Measurements from ENCODE around the gene GPC6.

GPC6 gene

GRCh38 chr13:94233837-94234236 lies 1007.2 kb downstream of the GPC6 start:
- Histone ChIP-seq H3K4ac (ENCODE audit: low read depth, low read length) (no peak overlapping the region), H3K36me3 (ENCODE audit: control insufficient read depth in 1 of 2, insufficient read depth in 2 of 2, low read length in 2 of 2) (no peaks in the 10 kb centered on the region), H3K27ac (ENCODE audit: low read depth, low read length) (no peak overlapping the region), H3K27me3 (ENCODE audit: insufficient read depth, low read length) (no peaks in the 10 kb centered on the region), H3K18ac (ENCODE audit: low read length) (no peak overlapping the region), H4K91ac (ENCODE audit: low read depth, low read length) (no peak overlapping the region), H3K4me1 (ENCODE audit: control insufficient read depth in 1 of 2, insufficient read depth in 2 of 2, low read length in 2 of 2) (no peaks in the 10 kb centered on the region), H3K4me3 (ENCODE audit: low read depth, low read length) (no peak overlapping the region), H3K79me2 (ENCODE audit: control insufficient read depth, insufficient read depth, low read length, poor library complexity) (no peaks in the 10 kb centered on the region), H2AFZ (ENCODE audit: insufficient read depth, low read length, poor library complexity) (no peak overlapping the region), H3K4me2 (ENCODE audit: low read length) (no peak overlapping the region), H3K9ac (ENCODE audit: low read length) (no peak overlapping the region), H3K9me3 (ENCODE audit: insufficient read depth, low read depth, low read length) (peaks cover 3% of the 10 kb centered on the region), H3K79me1 (ENCODE audit: low read length) (no peaks in the 10 kb centered on the region), H2BK12ac (ENCODE audit: low read length) (no peak overlapping the region), H4K12ac (ENCODE audit: low read depth, low read length) (no peak overlapping the region), H2BK5ac (ENCODE audit: low read depth, low read length, poor library complexity) (no peak overlapping the region), H3K14ac (ENCODE audit: low read length) (no peak overlapping the region), H2BK120ac (ENCODE audit: insufficient read depth, low read length, poor library complexity) (no peak overlapping the region), H2AK5ac (ENCODE audit: low read length) (no peak overlapping the region), H3K23ac (ENCODE audit: low read length) (no peak overlapping the region), H4K8ac (ENCODE audit: low read depth, low read length) (no peak overlapping the region)
- no CpG with 5 or more reads among the region's 4 CpGs for WGBS (ENCODE audit: extremely low coverage, insufficient coverage, insufficient read length)
- DNase-seq, result no peak

- H3K79me1 ChIP-seq (ENCODE audit: low read length), result no peaks in the 10 kb centered on the region
- no peak overlapping the region for H2AFZ ChIP-seq (ENCODE audit: insufficient read depth, low read length, poor library complexity)
- no peak overlapping the region for H3K18ac ChIP-seq (ENCODE audit: low read length)
- H4K8ac ChIP-seq (ENCODE audit: low read depth, low read length), result no peak overlapping the region
- no peak overlapping the region for H3K4ac ChIP-seq (ENCODE audit: low read depth, low read length)
- H4K91ac ChIP-seq (ENCODE audit: low read depth, low read length), result no peak overlapping the region
- no peaks in the 10 kb centered on the region for H3K36me3 ChIP-seq (ENCODE audit: control insufficient read depth in 1 of 2, insufficient read depth in 2 of 2, low read length in 2 of 2)
- whole genome bisulfite sequencing (ENCODE audit: extremely low coverage, insufficient coverage, insufficient read length), result no CpG with 5 or more reads among the region's 2 CpGs
- H3K4me3 ChIP-seq (ENCODE audit: low read depth, low read length), result no peak overlapping the region
- H3K9me3 ChIP-seq (ENCODE audit: insufficient read depth, low read depth, low read length), result peaks cover 3% of the 10 kb centered on the region
- no peak overlapping the region for H3K4me2 ChIP-seq (ENCODE audit: low read length)
- H3K27me3 ChIP-seq (ENCODE audit: insufficient read depth, low read length), result no peaks in the 10 kb centered on the region
- DNase-seq, result no peak
- H3K23ac ChIP-seq (ENCODE audit: low read length), result no peak overlapping the region
- no peak overlapping the region for H2BK120ac ChIP-seq (ENCODE audit: insufficient read depth, low read length, poor library complexity)
- no peaks in the 10 kb centered on the region for H3K79me2 ChIP-seq (ENCODE audit: control insufficient read depth, insufficient read depth, low read length, poor library complexity)
- H2BK5ac ChIP-seq (ENCODE audit: low read depth, low read length, poor library complexity), result no peak overlapping the region
- no peak overlapping the region for H2BK12ac ChIP-seq (ENCODE audit: low read length)
- H3K9ac ChIP-seq (ENCODE audit: low read length), result no peak overlapping the region
- H3K14ac ChIP-seq (ENCODE audit: low read length), result no peak overlapping the region
- no peaks in the 10 kb centered on the region for H3K4me1 ChIP-seq (ENCODE audit: control insufficient read depth in 1 of 2, insufficient read depth in 2 of 2, low read length in 2 of 2)
- no peak overlapping the region for H4K12ac ChIP-seq (ENCODE audit: low read depth, low read length)
- H3K27ac ChIP-seq (ENCODE audit: low read depth, low read length), result no peak overlapping the region
- no peak overlapping the region for H2AK5ac ChIP-seq (ENCODE audit: low read length)
Measured at GRCh38 chr13:94234738-94235137, 1008.1 kb downstream of the GPC6 start.

GRCh38 chr13:94236132-94236531 lies 1009.5 kb downstream of the GPC6 start:
- Histone ChIP-seq H3K4ac (ENCODE audit: low read depth, low read length) (no peak overlapping the region), H3K79me1 (ENCODE audit: low read length) (no peaks in the 10 kb centered on the region), H3K4me1 (ENCODE audit: control insufficient read depth in 1 of 2, insufficient read depth in 2 of 2, low read length in 2 of 2) (no peaks in the 10 kb centered on the region), H3K27ac (ENCODE audit: low read depth, low read length) (no peak overlapping the region), H3K14ac (ENCODE audit: low read length) (no peak overlapping the region), H3K9me3 (ENCODE audit: insufficient read depth, low read depth, low read length) (no peaks in the 10 kb centered on the region), H2AFZ (ENCODE audit: insufficient read depth, low read length, poor library complexity) (no peak overlapping the region), H3K9ac (ENCODE audit: low read length) (no peak overlapping the region), H4K8ac (ENCODE audit: low read depth, low read length) (no peak overlapping the region), H3K36me3 (ENCODE audit: control insufficient read depth in 1 of 2, insufficient read depth in 2 of 2, low read length in 2 of 2) (no peaks in the 10 kb centered on the region), H3K27me3 (ENCODE audit: insufficient read depth, low read length) (no peaks in the 10 kb centered on the region), H3K23ac (ENCODE audit: low read length) (no peak overlapping the region), H3K4me3 (ENCODE audit: low read depth, low read length) (no peak overlapping the region), H4K12ac (ENCODE audit: low read depth, low read length) (no peak overlapping the region), H3K18ac (ENCODE audit: low read length) (no peak overlapping the region), H2BK120ac (ENCODE audit: insufficient read depth, low read length, poor library complexity) (no peak overlapping the region), H2BK12ac (ENCODE audit: low read length) (no peak overlapping the region), H2AK5ac (ENCODE audit: low read length) (no peak overlapping the region), H4K91ac (ENCODE audit: low read depth, low read length) (no peak overlapping the region), H3K4me2 (ENCODE audit: low read length) (no peak overlapping the region), H3K79me2 (ENCODE audit: control insufficient read depth, insufficient read depth, low read length, poor library complexity) (no peaks in the 10 kb centered on the region), H2BK5ac (ENCODE audit: low read depth, low read length, poor library complexity) (no peak overlapping the region)
- DNase-seq, result no peak
- WGBS (ENCODE audit: extremely low coverage, insufficient coverage, insufficient read length), result no CpG with 5 or more reads among the region's 2 CpGs

GRCh38 chr13:94236872-94237271 lies 1010.3 kb downstream of the GPC6 start:
- no peaks in the 10 kb centered on the region for H3K9me3 ChIP-seq (ENCODE audit: insufficient read depth, low read depth, low read length)
- no peak overlapping the region for H3K4me2 ChIP-seq (ENCODE audit: low read length)
- H3K79me2 ChIP-seq (ENCODE audit: control insufficient read depth, insufficient read depth, low read length, poor library complexity), result no peaks in the 10 kb centered on the region
- H3K14ac ChIP-seq (ENCODE audit: low read length), result no peak overlapping the region
- no peak overlapping the region for H3K18ac ChIP-seq (ENCODE audit: low read length)
- no peak overlapping the region for H3K27ac ChIP-seq (ENCODE audit: low read depth, low read length)
- H2AK5ac ChIP-seq (ENCODE audit: low read length), result no peak overlapping the region
- no peak overlapping the region for H2BK5ac ChIP-seq (ENCODE audit: low read depth, low read length, poor library complexity)
- H3K4me3 ChIP-seq (ENCODE audit: low read depth, low read length), result no peak overlapping the region
- H3K4me1 ChIP-seq (ENCODE audit: control insufficient read depth in 1 of 2, insufficient read depth in 2 of 2, low read length in 2 of 2), result no peaks in the 10 kb centered on the region
- no peaks in the 10 kb centered on the region for H3K79me1 ChIP-seq (ENCODE audit: low read length)
- no peak overlapping the region for H4K12ac ChIP-seq (ENCODE audit: low read depth, low read length)
- H2BK12ac ChIP-seq (ENCODE audit: low read length), result no peak overlapping the region
- no peak overlapping the region for H3K9ac ChIP-seq (ENCODE audit: low read length)
- H3K27me3 ChIP-seq (ENCODE audit: insufficient read depth, low read length), result no peaks in the 10 kb centered on the region
- no peak for DNase-seq
- H3K23ac ChIP-seq (ENCODE audit: low read length), result no peak overlapping the region
- no peak overlapping the region for H2AFZ ChIP-seq (ENCODE audit: insufficient read depth, low read length, poor library complexity)
- no peak overlapping the region for H3K4ac ChIP-seq (ENCODE audit: low read depth, low read length)
- H4K91ac ChIP-seq (ENCODE audit: low read depth, low read length), result no peak overlapping the region
- no peak overlapping the region for H4K8ac ChIP-seq (ENCODE audit: low read depth, low read length)
- H3K36me3 ChIP-seq (ENCODE audit: control insufficient read depth in 1 of 2, insufficient read depth in 2 of 2, low read length in 2 of 2), result no peaks in the 10 kb centered on the region
- no peak overlapping the region for H2BK120ac ChIP-seq (ENCODE audit: insufficient read depth, low read length, poor library complexity)
